Measurements from ENCODE around the gene FAM98C.

DNA sequence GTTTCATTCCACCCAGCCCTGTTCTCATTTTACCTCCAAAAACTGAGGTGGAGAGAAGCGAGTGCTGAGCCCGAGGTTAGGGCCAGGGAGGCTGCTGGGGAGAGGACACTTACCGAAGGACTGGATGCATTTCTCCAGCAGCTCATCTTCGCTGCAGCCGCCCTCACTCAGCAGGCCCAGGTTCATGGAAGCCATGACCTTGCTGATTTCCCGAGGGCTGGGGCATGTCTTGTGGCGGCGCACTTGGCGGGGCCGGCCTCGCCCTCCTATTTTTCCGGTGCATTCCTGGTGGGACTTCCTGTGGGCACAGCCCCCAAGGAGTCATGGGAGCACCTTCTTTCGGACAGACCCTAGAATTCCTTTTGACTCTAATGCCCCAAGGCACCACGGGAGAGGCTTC lies 19.0 kb downstream of the FAM98C start:
- TF ChIP-seq, protein P1, sequence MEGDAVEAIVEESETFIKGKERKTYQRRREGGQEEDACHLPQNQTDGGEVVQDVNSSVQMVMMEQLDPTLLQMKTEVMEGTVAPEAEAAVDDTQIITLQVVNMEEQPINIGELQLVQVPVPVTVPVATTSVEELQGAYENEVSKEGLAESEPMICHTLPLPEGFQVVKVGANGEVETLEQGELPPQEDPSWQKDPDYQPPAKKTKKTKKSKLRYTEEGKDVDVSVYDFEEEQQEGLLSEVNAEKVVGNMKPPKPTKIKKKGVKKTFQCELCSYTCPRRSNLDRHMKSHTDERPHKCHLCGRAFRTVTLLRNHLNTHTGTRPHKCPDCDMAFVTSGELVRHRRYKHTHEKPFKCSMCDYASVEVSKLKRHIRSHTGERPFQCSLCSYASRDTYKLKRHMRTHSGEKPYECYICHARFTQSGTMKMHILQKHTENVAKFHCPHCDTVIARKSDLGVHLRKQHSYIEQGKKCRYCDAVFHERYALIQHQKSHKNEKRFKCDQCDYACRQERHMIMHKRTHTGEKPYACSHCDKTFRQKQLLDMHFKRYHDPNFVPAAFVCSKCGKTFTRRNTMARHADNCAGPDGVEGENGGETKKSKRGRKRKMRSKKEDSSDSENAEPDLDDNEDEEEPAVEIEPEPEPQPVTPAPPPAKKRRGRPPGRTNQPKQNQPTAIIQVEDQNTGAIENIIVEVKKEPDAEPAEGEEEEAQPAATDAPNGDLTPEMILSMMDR (IDR thresholded peaks at IDR 0.05) = no peak
- TF ChIP-seq POLR2A (IDR thresholded peaks at IDR 0.05) = no peak
- TF ChIP-seq EP300 (IDR thresholded peaks at IDR 0.05) = no peak
